Mesendoderm (in vitro differentiated cells): ENCODE data around the gene RHEX.
"Not testable (repeated sequence)": the region's sequence is repeated elsewhere in the genome, so short reads cannot be mapped to it uniquely, and the experiment has no call there.

Experiments
- DNase-seq: peaks from one replicate; pipeline ENCODE4 v3.0.0; 2013
- H2AK5ac ChIP-seq: 2 replicates; pipeline ENCODE4 v1.6.1; 2013; ENCODE audit warnings: low read length, inconsistent platforms
- H2BK120ac ChIP-seq: 2 replicates; pipeline ENCODE4 v1.6.1; 2013; ENCODE audit warnings: low read depth, mild to moderate bottlenecking, low read length, moderate library complexity, mixed read lengths
- H2BK15ac ChIP-seq: replicated peaks from 2 replicates; pipeline ENCODE4 v1.6.1; 2013; ENCODE audit warnings: low read depth, mild to moderate bottlenecking, moderate library complexity
- H2BK5ac ChIP-seq: 2 replicates; pipeline ENCODE4 v1.6.1; 2013; ENCODE audit warnings: low read length, inconsistent platforms
- H3K18ac ChIP-seq: 2 replicates; pipeline ENCODE4 v1.6.1; 2013; ENCODE audit warnings: mild to moderate bottlenecking, low read length, mixed read lengths
- H3K23ac ChIP-seq: one replicate; pipeline ENCODE4 v1.6.1; 2013; ENCODE audit warnings: low read length
- H3K27ac ChIP-seq: 2 replicates; pipeline ENCODE4 v1.5.1; 2013; ENCODE audit warnings: low read depth, mild to moderate bottlenecking, inconsistent platforms, low read length, moderate library complexity
- H3K27me3 ChIP-seq: 2 replicates; pipeline ENCODE4 v1.6.1; 2013; ENCODE audit warnings: low read length, control low read depth, mild to moderate bottlenecking, inconsistent platforms; ENCODE audit not compliant: insufficient read depth, poor library complexity
- H3K36me3 ChIP-seq: 2 replicates; pipeline ENCODE4 v1.6.1; 2013; ENCODE audit warnings: low read length, inconsistent platforms; ENCODE audit not compliant: control insufficient read depth, insufficient read depth
- H3K4ac ChIP-seq: one replicate; pipeline ENCODE4 v1.6.1; 2013; ENCODE audit warnings: low read depth, mild to moderate bottlenecking, low read length, moderate library complexity
- H3K4me1 ChIP-seq: 2 replicates; pipeline ENCODE4 v1.6.1; 2013; ENCODE audit warnings: low read depth, low read length, inconsistent platforms; ENCODE audit not compliant: control insufficient read depth
- H3K4me2 ChIP-seq: 2 replicates; pipeline ENCODE4 v1.6.1; 2013; ENCODE audit warnings: low read length
- H3K4me3 ChIP-seq: 2 replicates; pipeline ENCODE4 v1.5.1; 2013; ENCODE audit warnings: mild to moderate bottlenecking, low read length
- H3K56ac ChIP-seq: one replicate; pipeline ENCODE4 v1.6.1; 2013; ENCODE audit warnings: low read length
- H3K79me1 ChIP-seq: 2 replicates; pipeline ENCODE4 v1.6.1; 2013; ENCODE audit warnings: low read length, inconsistent platforms
- H3K79me2 ChIP-seq: 2 replicates; pipeline ENCODE4 v1.6.1; 2013; ENCODE audit warnings: mild to moderate bottlenecking, low read length; ENCODE audit not compliant: control insufficient read depth, insufficient read depth
- H3K9ac ChIP-seq: 2 replicates; pipeline ENCODE4 v1.6.1; 2013; ENCODE audit warnings: low read length, inconsistent platforms
- H4K5ac ChIP-seq: one replicate; pipeline ENCODE4 v1.6.1; 2013; ENCODE audit warnings: low read length
- H4K8ac ChIP-seq: one replicate; pipeline ENCODE4 v1.6.1; 2013; ENCODE audit warnings: low read depth, mild to moderate bottlenecking, control low read depth, low read length, moderate library complexity
- WGBS: extraction: QIAGEN DNeasy Blood & Tissue Kit; methylation state at CpG from one replicate; pipeline ENCODE4 v1.1.7; 2013; ENCODE audit warnings: low lambda C conversion rate, missing lambda C conversion rate; ENCODE audit not compliant: insufficient coverage; ENCODE audit errors: extremely low coverage; 5-methylcytosine and 5-hydroxymethylcytosine counted together

The RHEX gene

GRCh38 chr1:206064501-206064900 lies 11.5 kb downstream of the RHEX start:
- not testable (repeated sequence) for H3K18ac ChIP-seq, H2BK5ac ChIP-seq, DNase-seq, H3K9ac ChIP-seq, H3K36me3 ChIP-seq, H4K8ac ChIP-seq, H2BK15ac ChIP-seq, H2AK5ac ChIP-seq, H3K56ac ChIP-seq, H3K23ac ChIP-seq, H4K5ac ChIP-seq, H3K4ac ChIP-seq, H3K4me2 ChIP-seq, H3K79me1 ChIP-seq, H3K79me2 ChIP-seq, H3K4me1 ChIP-seq, H2BK120ac ChIP-seq, H3K27me3 ChIP-seq, H3K27ac ChIP-seq, H3K4me3 ChIP-seq
- no CpG with 5 or more reads among the region's 25 CpGs for WGBS

GRCh38 chr1:206065547-206066145 lies 12.7 kb downstream of the RHEX start:
- no peak overlapping the region for H3K4me3 ChIP-seq
- no peak overlapping the region for H2AK5ac ChIP-seq
- H3K4me2 ChIP-seq, result no peak overlapping the region
- no peaks in the 10 kb centered on the region for H3K79me2 ChIP-seq
- H2BK5ac ChIP-seq, result no peak overlapping the region
- no peak overlapping the region for H3K18ac ChIP-seq
- H4K8ac ChIP-seq, result no peak overlapping the region
- H3K36me3 ChIP-seq, result no peaks in the 10 kb centered on the region
- no peak overlapping the region for H3K56ac ChIP-seq
- WGBS, result no CpG with 5 or more reads among the region's 4 CpGs
- no peak overlapping the region for H3K27ac ChIP-seq
- no peaks in the 10 kb centered on the region for H3K79me1 ChIP-seq
- H4K5ac ChIP-seq, result no peak overlapping the region
- H2BK120ac ChIP-seq, result no peak overlapping the region
- H3K4me1 ChIP-seq, result no peaks in the 10 kb centered on the region
- H3K23ac ChIP-seq, result no peak overlapping the region
- H2BK15ac ChIP-seq, result no peak overlapping the region
- no peak overlapping the region for H3K9ac ChIP-seq
- no peak overlapping the region for H3K4ac ChIP-seq
- DNase-seq, result no peak
- no peaks in the 10 kb centered on the region for H3K27me3 ChIP-seq

- no CpG with 5 or more reads among the region's 6 CpGs for WGBS
- no peak for DNase-seq
- no peaks in the 10 kb centered on the region for H3K4me1 ChIP-seq
- no peak overlapping the region for H2BK15ac ChIP-seq
- no peak overlapping the region for H3K18ac ChIP-seq
- H3K9ac ChIP-seq, result no peak overlapping the region
- H3K4me2 ChIP-seq, result no peak overlapping the region
- H3K79me2 ChIP-seq, result no peaks in the 10 kb centered on the region
- H4K8ac ChIP-seq, result no peak overlapping the region
- no peak overlapping the region for H3K56ac ChIP-seq
- no peak overlapping the region for H3K4ac ChIP-seq
- no peak overlapping the region for H3K27ac ChIP-seq
- no peak overlapping the region for H2BK5ac ChIP-seq
- H3K27me3 ChIP-seq, result no peaks in the 10 kb centered on the region
- H3K23ac ChIP-seq, result no peak overlapping the region
- H2BK120ac ChIP-seq, result no peak overlapping the region
- H3K4me3 ChIP-seq, result no peak overlapping the region
- no peak overlapping the region for H2AK5ac ChIP-seq
- no peaks in the 10 kb centered on the region for H3K79me1 ChIP-seq
- H3K36me3 ChIP-seq, result no peaks in the 10 kb centered on the region
- H4K5ac ChIP-seq, result no peak overlapping the region
Measured at GRCh38 chr1:206066479-206067171, 13.7 kb downstream of the RHEX start.

GRCh38 chr1:206067486-206068227 lies 14.7 kb downstream of the RHEX start:
- no peak overlapping the region for H3K27ac ChIP-seq

GRCh38 chr1:206068314-206068713 lies 15.3 kb downstream of the RHEX start:
- WGBS, result no CpG with 5 or more reads among the region's 1 CpG
- H2AK5ac ChIP-seq, result no peak overlapping the region
- DNase-seq, result no peak
- H3K36me3 ChIP-seq, result no peaks in the 10 kb centered on the region
- no peak overlapping the region for H4K8ac ChIP-seq
- no peak overlapping the region for H3K4me2 ChIP-seq
- H3K27ac ChIP-seq, result no peak overlapping the region
- H3K79me2 ChIP-seq, result no peaks in the 10 kb centered on the region
- no peaks in the 10 kb centered on the region for H3K27me3 ChIP-seq
- H2BK120ac ChIP-seq, result no peak overlapping the region
- no peak overlapping the region for H2BK15ac ChIP-seq
- no peak overlapping the region for H3K9ac ChIP-seq
- H3K4ac ChIP-seq, result no peak overlapping the region
- H3K18ac ChIP-seq, result no peak overlapping the region
- H2BK5ac ChIP-seq, result no peak overlapping the region
- H3K4me1 ChIP-seq, result no peaks in the 10 kb centered on the region
- no peak overlapping the region for H4K5ac ChIP-seq
- H3K4me3 ChIP-seq, result no peak overlapping the region
- H3K56ac ChIP-seq, result no peak overlapping the region
- no peak overlapping the region for H3K23ac ChIP-seq
- H3K79me1 ChIP-seq, result no peaks in the 10 kb centered on the region

More at GRCh38 chr1:206067486-206068227, 14.7 kb downstream of the RHEX start:
- Histone ChIP-seq H3K4me3 (no peak overlapping the region), H3K23ac (no peak overlapping the region), H3K79me1 (no peaks in the 10 kb centered on the region), H3K9ac (no peak overlapping the region), H2BK120ac (no peak overlapping the region), H3K4ac (no peak overlapping the region), H4K5ac (no peak overlapping the region), H3K4me1 (no peaks in the 10 kb centered on the region), H3K56ac (no peak overlapping the region), H2BK5ac (no peak overlapping the region), H3K18ac (no peak overlapping the region), H2AK5ac (no peak overlapping the region), H3K79me2 (no peaks in the 10 kb centered on the region), H3K27me3 (no peaks in the 10 kb centered on the region), H3K4me2 (no peak overlapping the region), H3K36me3 (no peaks in the 10 kb centered on the region), H2BK15ac (no peak overlapping the region), H4K8ac (no peak overlapping the region)
- no CpG with 5 or more reads among the region's 8 CpGs for WGBS
- no peak for DNase-seq
